Nephron progenitor cell (in vitro differentiated cells): ENCODE results near the gene CNTLN.

Experiments used
- DNase-seq: peaks from one replicate; pipeline ENCODE4 v3.0.0; 2021
- H3K27ac Mint-ChIP-seq: 2 replicates; pipeline ENCODE4 v1.8.0; 2021; ENCODE audit warnings: mild to moderate bottlenecking, moderate library complexity, mixed read lengths
- H3K27me3 Mint-ChIP-seq: 2 replicates; pipeline ENCODE4 v1.8.0; 2021; ENCODE audit warnings: mild to moderate bottlenecking, low read depth, mixed read lengths; ENCODE audit not compliant: poor library complexity
- H3K36me3 Mint-ChIP-seq: 2 replicates; pipeline ENCODE4 v1.8.0; 2021; ENCODE audit warnings: low read depth, mixed read lengths
- H3K4me1 Mint-ChIP-seq: 2 replicates; pipeline ENCODE4 v1.8.0; 2021; ENCODE audit warnings: mixed read lengths
- H3K4me3 Mint-ChIP-seq: 2 replicates; pipeline ENCODE4 v1.8.0; 2021; ENCODE audit warnings: mild to moderate bottlenecking, moderate library complexity, mixed read lengths
- H3K9me3 Mint-ChIP-seq: 2 replicates; pipeline ENCODE4 v1.8.0; 2021; ENCODE audit warnings: mild to moderate bottlenecking, moderate library complexity, mixed read lengths
- CTCF ChIP-seq: fragments of 200-600 bp; sonication (generic); IDR thresholded peaks from 2 replicates; pipeline ENCODE4 v1.5.0; 2021; ENCODE audit warnings: antibody characterized with exemption

Gene CNTLN

GRCh38 chr9:17398350-17398749, 263.5 kb downstream of the CNTLN start:
- no peak for DNase-seq
- Mint-ChIP-seq H3K36me3 (peaks cover 13% of the 10 kb centered on the region), H3K27me3 (no peaks in the 10 kb centered on the region), H3K27ac (no peak overlapping the region), H3K9me3 (no peaks in the 10 kb centered on the region), H3K4me1 (peaks cover 15% of the 10 kb centered on the region), H3K4me3 (no peak overlapping the region)
- no peak for TF ChIP-seq CTCF

GRCh38 chr9:17401858-17402257, 267.0 kb downstream of the CNTLN start:
- no peak for TF ChIP-seq CTCF
- no peak overlapping the region for H3K27ac Mint-ChIP-seq
- DNase-seq: no peak
- no peaks in the 10 kb centered on the region for H3K9me3 Mint-ChIP-seq
- no peaks in the 10 kb centered on the region for H3K27me3 Mint-ChIP-seq
- peaks cover 14% of the 10 kb centered on the region for H3K4me1 Mint-ChIP-seq
- no peak overlapping the region for H3K4me3 Mint-ChIP-seq
- H3K36me3 Mint-ChIP-seq: peaks cover 12% of the 10 kb centered on the region

- no peak overlapping the region for H3K4me3 Mint-ChIP-seq
- peaks cover 12% of the 10 kb centered on the region for H3K36me3 Mint-ChIP-seq
- no peak overlapping the region for H3K27ac Mint-ChIP-seq
- no peaks in the 10 kb centered on the region for H3K27me3 Mint-ChIP-seq
- H3K9me3 Mint-ChIP-seq: no peaks in the 10 kb centered on the region
- peak; percentile 13 for TF ChIP-seq CTCF
- DNase-seq: no peak
- H3K4me1 Mint-ChIP-seq: peaks cover 10% of the 10 kb centered on the region
Observed at GRCh38 chr9:17402309-17402708, 267.5 kb downstream of the CNTLN start.

GRCh38 chr9:17403539-17403938, 268.7 kb downstream of the CNTLN start:
- no peak for DNase-seq
- peaks cover 12% of the 10 kb centered on the region for H3K36me3 Mint-ChIP-seq
- no peaks in the 10 kb centered on the region for H3K9me3 Mint-ChIP-seq
- no peak overlapping the region for H3K27ac Mint-ChIP-seq
- H3K4me1 Mint-ChIP-seq: peaks cover 4% of the 10 kb centered on the region
- no peaks in the 10 kb centered on the region for H3K27me3 Mint-ChIP-seq
- no peak overlapping the region for H3K4me3 Mint-ChIP-seq
- TF ChIP-seq CTCF: no peak

- Mint-ChIP-seq H3K4me1 (no peaks in the 10 kb centered on the region), H3K4me3 (no peak overlapping the region), H3K27ac (no peak overlapping the region), H3K9me3 (peaks cover 10% of the 10 kb centered on the region), H3K36me3 (peaks cover 28% of the 10 kb centered on the region), H3K27me3 (no peaks in the 10 kb centered on the region)
- DNase-seq: no peak
- TF ChIP-seq CTCF: no peak
Observed at GRCh38 chr9:17414986-17415385, 280.1 kb downstream of the CNTLN start.

- no peak for TF ChIP-seq CTCF
- H3K27me3 Mint-ChIP-seq: no peaks in the 10 kb centered on the region
- H3K4me3 Mint-ChIP-seq: no peak overlapping the region
Observed at GRCh38 chr9:17422994-17423680, 288.3 kb downstream of the CNTLN start.

More at GRCh38 chr9:17422994-17423680, 288.3 kb downstream of the CNTLN start:
- no peaks in the 10 kb centered on the region for H3K4me1 Mint-ChIP-seq
- no peaks in the 10 kb centered on the region for H3K9me3 Mint-ChIP-seq
- DNase-seq: no peak
- H3K27ac Mint-ChIP-seq: no peak overlapping the region
- H3K36me3 Mint-ChIP-seq: no peaks in the 10 kb centered on the region
